SU-DHL-6 (cell line): ENCODE results near the gene EPHA5.

Experiments used
- EZH2phosphoT487 ChIP-seq: fragments of 200-600 bp; sonication (generic), shearing (Covaris generic); conservative IDR thresholded peaks from 2 replicates; pipeline ENCODE4 v1.6.1; 2018; ENCODE audit warnings: mild to moderate bottlenecking, antibody characterized with exemption, low read length, moderate library complexity, mixed read lengths
- TF ChIP-seq, protein P1 (sequence below): fragments of 200-600 bp; sonication (generic); IDR thresholded peaks from one replicate; pipeline ENCODE4 v1.5.1; 2017; ENCODE audit warnings: antibody characterized with exemption, mild to moderate bottlenecking, low read length, moderate library complexity; ENCODE audit not compliant: insufficient read depth, poor library complexity, severe bottlenecking

DNA sequence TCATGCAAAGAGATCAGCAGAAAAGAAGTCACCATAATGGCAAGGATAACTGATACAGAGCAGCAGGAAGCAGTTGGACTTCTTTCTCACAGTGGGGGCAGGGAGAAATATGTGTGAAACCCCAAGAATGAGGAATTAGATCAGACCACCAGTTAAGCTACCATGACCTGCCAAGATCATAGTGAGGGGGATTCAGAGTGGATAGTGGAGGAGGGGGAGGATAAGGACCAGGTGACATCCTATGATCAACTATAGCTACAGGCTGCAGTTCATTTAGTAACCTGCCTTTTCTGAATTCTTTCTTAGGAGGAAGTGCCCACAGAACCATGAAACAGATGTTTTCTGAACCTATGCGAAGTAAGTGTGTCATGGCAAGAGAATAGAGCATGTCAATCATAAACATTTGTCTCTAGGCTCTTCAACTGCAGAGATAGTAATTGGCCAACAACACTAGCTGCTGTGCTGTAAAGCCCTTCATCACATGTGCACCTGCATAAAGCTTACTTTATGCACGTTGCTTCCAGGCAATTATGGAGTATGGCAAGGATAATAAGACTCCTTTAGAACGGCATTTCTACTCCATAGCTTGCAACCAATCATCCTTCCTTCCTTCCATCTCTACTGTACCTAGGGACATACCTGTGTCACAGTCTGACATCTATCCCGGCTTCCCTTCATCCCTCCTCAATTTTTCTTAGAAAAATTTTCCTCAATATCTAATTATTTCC, 329.7 kb downstream of the EPHA5 start:
- TF ChIP-seq, protein P1, sequence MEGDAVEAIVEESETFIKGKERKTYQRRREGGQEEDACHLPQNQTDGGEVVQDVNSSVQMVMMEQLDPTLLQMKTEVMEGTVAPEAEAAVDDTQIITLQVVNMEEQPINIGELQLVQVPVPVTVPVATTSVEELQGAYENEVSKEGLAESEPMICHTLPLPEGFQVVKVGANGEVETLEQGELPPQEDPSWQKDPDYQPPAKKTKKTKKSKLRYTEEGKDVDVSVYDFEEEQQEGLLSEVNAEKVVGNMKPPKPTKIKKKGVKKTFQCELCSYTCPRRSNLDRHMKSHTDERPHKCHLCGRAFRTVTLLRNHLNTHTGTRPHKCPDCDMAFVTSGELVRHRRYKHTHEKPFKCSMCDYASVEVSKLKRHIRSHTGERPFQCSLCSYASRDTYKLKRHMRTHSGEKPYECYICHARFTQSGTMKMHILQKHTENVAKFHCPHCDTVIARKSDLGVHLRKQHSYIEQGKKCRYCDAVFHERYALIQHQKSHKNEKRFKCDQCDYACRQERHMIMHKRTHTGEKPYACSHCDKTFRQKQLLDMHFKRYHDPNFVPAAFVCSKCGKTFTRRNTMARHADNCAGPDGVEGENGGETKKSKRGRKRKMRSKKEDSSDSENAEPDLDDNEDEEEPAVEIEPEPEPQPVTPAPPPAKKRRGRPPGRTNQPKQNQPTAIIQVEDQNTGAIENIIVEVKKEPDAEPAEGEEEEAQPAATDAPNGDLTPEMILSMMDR, result no peak
- TF ChIP-seq EZH2phosphoT487, result no peak
